HG02588 (cell line): ENCODE results near the gene DHRSX.
"Not testable (repeated sequence)": the region's sequence is repeated elsewhere in the genome, so short reads cannot be mapped to it uniquely, and the experiment has no call there.

Experiments
- ATAC-seq: cut with Tn5 transposase; IDR thresholded peaks from one replicate; pipeline ENCODE4 v1.9.1; 2021; ENCODE audit warnings: mild to moderate bottlenecking, moderate library complexity; ENCODE audit not compliant: unreplicated experiment

DHRSX gene

DNA sequence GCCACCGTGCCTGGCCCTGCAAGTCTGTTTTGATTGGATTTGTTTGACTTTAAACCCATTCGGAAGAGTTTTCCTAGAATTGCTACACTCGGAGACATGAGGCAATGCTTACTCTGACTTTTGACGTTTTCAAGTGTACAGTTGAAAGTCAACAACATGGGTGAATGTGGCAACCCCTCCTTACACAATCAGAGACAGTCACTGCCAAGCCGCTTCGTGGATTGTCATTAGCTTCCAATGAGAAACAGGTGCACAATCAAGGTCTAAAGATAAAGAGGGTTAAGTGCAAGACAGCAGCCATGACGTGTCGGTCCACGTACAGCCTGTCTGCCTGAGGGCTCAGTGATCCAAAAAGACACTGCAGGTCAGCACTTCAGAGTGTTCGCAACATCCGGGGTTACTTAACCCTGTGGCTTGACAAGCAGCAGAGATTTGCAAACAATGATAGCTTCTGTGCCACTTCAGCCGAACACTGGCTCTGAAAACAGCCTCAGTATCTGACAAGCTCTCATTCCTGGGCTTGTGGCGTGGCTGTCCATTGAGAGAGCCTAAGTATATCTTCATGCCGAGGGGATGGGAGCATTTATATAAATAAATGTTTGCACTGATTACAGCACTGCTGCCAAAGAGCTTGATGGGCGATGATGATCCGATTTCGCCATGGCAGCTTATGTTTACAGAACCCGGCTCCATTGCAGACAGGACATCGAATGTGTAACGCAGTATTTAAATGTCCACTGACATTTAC, 180.0 kb downstream of the DHRSX start:
- no peak for ATAC-seq

DNA sequence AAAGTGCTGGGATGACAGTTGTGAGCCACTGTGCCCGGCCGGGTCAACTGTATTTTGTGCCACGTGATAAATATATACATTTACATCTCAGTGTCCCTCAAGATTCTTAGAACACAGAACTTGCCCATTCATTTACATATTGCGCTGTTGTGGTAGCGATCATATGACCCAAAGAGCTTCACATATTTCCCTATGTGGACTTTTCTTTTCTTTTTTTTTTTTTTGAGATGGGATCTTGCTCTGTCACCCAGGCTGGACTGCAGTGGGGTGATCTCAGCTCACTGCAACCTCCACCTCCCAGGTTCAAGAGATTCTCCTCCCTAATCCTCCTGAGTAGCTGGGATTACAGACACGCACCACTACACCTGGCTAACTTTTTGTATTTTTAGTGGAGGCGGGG, 180.7 kb downstream of the DHRSX start:
- ATAC-seq = no peak

DNA sequence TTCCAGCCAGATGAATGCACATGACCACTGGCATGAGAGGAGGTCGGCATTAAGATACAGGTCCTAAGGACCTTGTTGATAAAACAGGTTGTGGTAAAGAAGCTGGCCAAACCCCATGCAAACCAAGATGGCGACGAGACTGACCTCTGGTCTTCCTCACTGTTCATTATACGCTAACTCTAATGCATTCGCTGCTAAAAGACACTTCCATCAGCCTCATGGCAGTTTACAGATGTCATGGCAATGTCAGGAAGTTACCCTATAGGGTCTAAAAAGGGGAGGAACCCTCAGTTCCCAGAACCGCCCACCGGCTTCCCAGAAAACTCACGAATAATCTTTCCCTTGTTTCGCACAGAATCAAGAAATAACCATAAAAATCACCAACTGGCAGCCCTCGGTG, 182.4 kb downstream of the DHRSX start:
- no peak for ATAC-seq

DNA sequence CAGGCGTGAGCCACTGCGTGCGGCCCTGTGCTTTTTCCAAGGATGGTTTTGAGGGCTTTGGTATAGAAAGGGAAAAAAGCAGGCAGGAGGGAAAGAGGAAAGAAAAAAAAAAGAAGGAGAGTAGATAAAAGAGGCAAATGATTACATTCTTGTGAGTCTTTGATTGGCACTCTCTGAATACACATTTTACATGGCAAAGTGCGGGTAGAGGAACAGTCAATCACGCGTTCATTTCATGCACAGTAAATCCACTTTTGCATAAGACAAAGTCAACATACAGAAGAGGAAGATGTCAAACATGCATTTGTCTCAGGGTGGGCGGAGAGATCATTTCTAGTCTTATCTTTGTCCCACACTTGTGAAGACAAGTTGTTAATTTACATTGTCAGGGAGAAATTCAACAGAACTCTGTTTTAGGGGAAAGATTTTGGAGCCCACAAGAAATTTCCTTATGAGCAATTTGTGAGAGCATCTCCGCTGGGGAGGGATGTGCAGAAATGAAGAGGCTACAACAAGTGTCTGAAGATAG, 183.2 kb downstream of the DHRSX start:
- ATAC-seq = no peak

DNA sequence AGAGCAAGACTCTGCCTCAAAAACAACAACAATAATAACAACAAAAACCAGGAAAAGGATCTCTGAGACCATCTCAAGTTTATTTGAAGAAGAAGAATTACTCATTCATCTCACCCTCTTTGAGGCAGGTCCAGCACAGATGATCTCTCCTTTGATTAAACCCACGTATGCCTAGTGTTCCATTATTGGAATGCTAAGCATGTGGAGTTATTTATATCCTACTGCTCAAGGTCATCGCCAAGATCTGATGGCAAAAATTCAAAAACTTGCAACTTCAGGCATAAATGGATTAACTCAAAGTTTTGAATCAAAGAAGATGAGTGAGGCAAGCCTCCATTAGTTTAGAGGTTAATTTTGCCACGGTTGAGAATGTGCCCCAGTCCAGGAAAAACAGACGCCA, 184.2 kb downstream of the DHRSX start:
- no peak for ATAC-seq

DNA sequence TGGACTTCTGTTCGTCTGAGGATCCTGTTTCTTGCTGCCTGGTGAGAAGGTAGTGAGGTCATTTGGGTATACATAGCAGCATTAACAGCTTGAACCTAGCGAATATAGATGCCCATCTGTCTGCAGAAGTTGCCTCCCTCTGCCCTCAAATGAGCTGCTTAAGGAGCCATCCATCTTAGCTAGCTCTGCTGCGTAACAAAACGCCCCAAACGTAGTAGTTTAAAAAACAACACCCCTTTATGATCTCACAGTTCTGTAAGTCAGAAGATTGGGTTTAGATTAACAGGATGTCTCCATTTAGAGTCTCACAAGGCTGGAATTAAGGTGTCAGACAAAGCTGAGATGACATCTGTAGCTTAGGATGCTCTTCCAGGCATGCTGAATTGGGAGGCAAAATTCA, 185.3 kb downstream of the DHRSX start:
- ATAC-seq = no peak

DNA sequence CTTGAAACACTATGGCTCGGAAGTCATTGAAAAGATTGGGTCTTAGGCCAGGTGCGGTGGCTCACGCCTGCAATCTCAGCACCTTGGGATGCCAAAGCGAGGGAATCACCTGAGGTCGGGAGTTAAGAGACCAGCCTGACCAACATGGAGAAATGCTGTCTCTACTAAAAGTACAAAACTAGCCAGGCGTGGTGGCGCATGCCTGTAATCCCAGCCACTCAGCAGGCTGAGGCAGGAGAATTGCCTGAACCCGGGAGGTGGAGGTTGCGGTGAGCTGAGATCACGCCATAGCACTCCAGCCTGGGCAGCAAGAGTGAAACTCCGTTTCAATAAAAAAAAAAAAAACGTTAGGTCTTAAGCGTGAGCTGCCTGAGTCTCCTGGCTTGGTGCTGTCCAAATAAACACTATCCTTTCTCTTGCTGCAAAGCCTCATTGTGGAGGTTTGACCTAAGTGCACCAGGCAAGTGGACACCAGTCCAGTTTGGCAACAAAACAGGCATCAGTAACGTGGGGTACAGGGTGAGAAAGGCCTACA, 185.9 kb downstream of the DHRSX start:
- no peak for ATAC-seq

DNA sequence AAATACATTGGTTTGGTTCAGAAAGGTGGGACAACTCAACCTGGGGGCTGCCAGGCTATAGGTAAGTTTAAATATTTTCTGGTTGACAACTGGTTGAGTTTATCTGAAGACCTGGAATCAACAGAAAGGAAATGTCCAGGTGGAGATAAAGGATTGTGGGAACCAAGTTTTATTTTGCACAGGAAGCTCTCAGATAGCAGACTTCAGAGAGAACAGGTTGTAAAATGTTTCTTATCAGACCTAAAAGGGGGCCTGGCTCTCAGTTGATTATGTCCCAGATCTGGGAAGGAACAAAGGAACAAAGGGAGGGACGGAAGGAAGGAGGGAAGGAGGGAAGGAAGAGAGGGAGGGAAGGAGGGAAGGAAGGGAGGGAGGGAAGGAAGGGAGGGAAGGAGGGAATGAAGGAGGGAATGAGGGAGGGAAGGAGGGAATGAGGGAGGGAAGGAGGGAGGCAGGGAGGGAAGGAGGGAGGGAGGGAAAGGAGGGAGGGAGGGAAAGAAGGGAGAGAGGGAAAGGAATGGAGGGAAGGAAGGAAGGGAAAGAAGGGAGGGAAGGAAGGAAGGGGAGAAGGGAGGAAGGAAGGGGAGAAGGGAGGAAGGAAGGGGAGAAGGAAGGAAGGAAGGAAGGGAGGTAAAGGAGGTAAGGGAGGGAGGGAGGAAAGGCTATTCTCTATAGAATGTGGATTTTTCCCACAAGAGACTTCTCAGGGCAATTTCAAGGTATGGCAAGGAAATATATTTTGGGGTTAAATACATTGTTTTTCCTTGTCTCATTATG, 186.7 kb downstream of the DHRSX start:
- ATAC-seq = no peak

DNA sequence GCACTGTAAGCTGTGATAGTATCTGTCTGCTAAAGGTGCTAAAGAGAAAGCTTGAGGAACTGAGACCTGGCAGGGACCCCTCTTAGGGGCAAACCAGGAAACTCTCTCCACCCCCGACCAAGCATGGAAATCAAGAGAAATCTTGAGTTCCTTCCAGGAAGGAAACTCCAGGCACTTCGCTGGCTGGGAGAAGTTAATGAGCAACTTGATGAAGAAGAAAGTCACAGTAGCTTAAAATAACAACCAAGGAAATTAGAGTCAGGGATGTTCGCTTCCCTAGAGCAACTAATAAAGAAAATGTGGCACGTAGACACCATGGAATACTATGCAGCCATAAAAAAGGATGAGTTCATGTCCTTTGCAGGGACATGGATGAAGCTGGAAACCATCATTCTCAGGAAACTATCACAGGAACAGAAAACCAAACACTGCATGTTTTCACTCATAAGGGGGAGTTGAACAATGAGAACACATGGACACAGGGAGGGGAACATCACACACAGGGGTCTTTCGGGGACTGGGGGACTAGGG, 188.7 kb downstream of the DHRSX start:
- ATAC-seq = not testable (repeated sequence)

DNA sequence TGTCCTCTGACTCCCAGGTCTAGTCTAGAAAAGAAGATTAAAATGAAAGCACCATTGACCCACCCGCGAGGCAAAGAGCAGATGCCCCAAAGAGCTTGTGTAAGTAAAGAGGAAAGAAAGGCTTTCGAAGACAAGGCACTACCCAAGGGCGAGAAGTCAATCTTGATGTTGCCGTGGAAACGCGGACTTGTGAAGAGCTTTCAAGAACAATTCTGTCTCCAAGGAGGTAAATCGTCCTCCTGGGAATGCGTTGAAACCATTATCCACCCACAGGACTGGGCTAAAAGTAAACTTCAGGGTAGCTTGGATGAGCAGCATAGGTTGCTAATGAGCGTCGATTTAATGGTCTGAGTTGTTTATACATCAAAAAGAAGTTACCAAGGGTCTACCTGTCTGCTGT, 189.3 kb downstream of the DHRSX start:
- ATAC-seq = no peak

DNA sequence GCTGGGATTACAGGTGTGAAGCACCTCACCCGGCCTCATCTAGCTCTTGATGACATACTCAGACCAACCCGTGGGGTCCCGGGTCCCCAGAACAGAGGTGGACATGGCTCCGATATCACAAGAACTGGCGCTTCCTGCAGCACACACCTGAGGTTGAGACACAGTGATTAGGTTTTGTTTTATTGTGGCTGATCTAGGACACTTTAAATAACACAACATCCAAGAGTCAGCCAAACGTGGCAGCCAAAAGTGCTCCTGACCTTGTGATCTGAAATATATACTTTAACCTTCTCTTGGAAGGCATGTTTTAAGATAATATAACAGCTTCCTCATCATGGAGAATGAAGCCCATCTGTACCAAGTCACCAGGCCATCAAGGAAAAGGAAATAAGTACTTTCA, 198.9 kb downstream of the DHRSX start:
- no peak for ATAC-seq

DNA sequence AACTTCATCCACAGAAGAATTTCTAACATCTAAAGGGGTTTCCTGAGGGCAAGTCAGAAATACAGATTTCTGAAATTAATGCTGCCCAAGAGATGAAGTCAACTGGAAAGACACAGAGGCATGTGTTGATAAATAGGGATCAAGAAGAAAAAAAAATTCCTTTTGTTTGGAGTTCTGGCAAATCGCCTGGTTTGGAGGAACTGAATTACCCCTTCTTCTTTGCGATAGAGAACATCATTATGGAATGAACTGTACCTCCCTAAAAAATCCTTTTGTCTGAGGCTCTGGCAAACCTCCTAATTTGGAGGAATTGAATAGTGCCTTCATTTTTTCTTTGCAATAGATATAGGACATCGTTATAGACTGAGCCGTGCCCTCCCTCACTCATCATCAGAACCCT, 200.9 kb downstream of the DHRSX start:
- no peak for ATAC-seq

DNA sequence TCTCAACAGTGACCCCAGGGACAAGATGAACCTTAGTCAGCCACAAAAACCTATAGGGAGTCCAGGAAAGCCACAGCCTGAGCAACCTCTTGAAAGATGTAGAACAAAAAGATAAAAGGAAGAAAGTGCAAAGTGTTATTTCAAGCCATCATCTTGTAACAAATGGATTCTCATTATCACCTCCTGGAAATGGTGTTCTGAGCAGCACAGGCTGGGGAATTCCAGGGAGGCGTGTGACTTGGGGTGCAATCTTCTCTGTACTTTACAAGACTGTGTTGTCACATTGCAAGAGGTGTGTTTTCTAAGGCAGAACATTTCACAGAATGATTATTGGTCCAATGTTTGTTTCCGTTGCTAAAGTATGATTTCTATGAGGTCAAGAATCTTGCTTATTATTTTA, 214.0 kb downstream of the DHRSX start:
- no peak for ATAC-seq

DNA sequence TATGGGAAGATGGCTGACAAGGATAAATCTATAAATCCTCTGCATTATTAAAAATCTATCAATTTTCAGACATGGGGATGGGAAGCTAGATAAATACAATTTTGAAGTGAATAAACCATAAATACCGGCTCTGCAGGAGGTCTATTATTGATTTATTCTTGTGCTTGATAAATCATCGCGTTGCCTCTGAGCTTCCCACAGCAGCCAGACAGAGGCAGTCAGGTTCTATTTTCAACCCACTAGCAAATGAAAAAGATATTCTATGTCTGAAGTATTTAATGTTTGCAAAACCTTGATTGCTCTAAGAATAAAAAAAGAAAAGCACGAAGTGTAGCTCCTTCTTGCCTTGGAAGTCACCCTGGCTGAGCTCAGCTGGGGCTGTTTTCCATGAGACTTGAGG, 216.2 kb downstream of the DHRSX start:
- ATAC-seq = no peak

DNA sequence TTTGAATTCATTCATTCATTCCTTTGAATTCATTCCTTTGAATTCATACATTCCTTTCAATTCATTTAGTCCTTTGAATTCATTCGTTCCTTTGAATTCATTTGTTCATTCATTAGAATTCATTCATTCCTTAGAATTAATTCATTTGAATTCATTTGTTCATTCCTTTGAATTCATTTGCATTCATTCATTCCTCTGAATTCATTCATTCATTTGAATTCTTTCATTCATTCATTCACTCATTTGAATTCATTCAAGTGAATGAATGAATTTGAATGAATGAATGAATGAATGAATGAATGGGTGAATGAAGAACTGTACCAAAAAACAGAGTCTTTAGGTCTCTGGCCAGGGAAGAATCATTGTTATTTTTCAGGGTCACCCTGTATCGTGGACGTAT, 216.6 kb downstream of the DHRSX start:
- no peak for ATAC-seq

DNA sequence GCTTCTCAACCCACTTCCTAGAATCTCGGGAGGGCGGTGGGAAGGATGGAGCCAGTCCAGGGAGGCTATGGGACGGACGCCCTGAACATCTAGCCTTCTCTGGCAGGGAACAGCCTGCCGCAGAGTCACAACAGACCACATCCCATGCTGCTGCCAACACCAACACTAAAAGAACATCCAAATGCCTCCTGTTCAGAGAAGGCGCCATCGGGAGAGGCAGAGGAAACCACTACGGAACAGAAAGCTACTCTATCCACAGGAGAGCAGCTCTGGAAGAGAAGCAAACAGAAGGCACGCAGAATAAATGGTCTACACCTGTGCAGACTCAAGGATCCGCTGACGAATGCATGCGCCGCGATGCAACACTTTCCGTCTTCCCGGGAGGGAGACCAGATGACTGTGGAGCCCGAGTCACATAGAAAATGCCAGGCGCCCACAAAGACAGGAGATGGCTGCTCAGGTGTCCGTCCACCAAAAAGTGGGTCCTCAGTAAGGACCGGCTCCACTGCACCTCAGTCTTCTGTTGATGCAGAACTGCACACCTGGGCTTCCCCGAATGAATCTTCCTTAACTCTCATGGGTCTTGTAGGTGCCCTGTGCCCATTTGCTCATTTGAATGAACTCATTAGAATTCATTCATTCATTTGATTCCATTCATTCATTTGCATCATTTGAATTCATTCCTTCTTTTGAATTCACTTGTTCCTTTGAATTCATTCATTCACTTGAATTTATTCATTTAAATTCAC, 217.5 kb downstream of the DHRSX start:
- no peak for ATAC-seq

DNA sequence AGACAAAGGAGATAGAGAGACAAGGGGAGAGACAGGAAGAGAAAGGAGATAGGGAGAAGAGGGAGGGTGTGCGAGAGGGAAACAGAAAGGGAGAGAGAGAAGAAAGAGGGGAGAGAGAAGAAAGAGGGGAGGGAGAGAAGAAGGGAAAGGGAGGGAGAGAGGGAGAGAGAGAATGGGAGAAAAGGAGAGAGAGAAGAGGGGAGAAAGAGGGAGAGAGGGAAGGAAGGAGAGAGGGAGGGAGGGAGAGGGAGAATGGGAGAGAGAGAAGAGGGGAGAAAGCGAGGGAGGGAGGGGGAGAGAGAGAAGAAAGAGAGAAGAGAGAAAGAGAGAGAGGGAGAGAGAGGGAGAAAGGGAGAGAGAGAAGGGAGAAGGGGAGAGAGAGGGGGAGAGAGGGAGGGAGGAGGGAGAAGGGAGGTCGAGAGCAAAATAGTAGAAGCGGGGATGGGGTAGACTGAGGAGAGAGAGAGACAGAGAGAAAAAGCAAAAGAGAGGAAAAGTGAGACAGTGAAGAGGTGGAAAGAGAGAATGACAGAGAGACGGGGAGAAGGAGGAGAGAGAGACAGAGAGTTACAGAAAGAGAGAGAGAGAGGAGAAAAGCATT, 218.2 kb downstream of the DHRSX start:
- ATAC-seq = no peak

DNA sequence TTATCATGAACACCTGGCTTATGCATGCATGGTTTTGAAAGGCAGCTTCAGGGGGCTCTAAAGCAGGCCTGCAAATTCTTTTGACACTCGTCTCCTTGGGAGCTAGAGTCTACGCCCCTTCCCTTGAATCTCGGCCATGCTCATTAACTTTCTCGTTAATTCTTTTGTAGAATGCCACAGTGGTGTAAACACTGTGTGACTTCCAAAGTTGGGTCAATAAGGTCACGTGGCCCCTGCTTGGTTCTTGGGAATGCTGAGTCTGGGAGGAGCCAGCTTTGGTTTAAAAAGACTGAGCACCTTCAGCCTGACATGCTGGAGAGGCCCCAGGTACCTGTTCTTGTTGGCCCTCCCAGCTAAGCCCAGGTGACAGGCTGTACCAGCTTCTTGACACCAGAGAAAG, 228.4 kb downstream of the DHRSX start:
- ATAC-seq = no peak

DNA sequence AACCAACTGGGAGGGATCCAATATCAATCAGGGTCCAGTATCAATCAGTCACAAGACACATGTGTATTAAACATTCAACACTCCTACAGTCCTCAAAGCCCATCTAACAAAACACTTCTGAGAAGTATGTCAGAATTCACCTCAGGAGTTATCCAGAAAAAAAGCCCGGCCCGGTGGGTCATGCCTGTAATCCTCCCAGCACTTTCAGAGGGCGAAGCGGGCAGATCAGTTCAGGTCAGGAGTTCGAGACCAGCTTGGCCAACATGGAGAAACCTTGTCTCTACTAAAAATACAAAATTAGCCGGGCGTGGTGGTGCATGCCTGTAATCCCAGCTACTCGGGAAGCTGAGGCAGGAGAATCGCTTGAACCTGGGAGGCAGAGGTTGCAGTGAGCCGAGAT, 229.2 kb downstream of the DHRSX start:
- ATAC-seq = not testable (repeated sequence)

DNA sequence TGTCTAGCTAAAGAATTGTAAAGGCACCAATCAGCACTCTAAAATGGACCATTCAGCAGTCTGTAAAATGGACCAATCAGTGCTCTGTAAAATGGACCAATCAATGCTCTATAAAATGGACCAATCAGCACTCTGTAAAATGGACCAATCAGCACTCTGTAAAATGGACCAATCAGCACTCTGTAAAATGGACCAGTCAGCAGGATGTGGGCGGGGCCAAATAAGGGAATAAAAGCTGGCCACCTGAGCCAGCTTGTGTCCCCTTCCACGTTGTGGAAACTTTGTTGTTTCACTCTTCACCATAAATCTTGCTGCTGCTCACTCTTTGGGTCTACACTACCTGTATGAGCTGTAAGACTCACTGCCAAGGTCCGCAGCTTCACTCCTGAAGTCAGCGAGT, 230.0 kb downstream of the DHRSX start:
- not testable (repeated sequence) for ATAC-seq

DNA sequence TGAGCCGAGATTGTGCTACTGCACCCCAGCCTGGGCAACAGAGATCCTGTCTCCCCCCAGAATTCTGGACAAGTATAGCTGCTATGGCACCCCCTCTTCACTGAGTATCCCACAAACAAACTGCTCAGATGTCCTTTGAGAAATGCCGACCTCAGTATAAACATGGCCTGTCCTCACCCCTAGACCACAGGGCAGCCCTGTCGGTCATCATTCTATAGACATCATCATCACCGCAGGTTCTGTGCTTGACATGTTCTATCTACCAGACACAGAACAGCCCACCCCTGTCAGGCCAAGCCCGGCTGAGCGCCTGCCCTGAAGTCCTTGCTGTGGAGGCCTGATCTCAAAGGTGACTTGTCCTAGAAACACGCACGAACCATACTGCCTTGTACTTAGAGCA, 232.9 kb downstream of the DHRSX start:
- ATAC-seq = no peak
